Activated CD4-positive, alpha-beta T cell treated with anti-CD3 and anti-CD28 coated beads for 36 hours (primary cell): ENCODE measurements around the gene FMNL1. TPM values are rescaled to one million over a fixed set of nuclear protein-coding genes. Genes with fewer than 3 reads are reported as not detected.

Experiments used
- ATAC-seq: fragments of 200-7000 bp; cut with Tn5 transposase; one replicate; pipeline ENCODE4 v1.10.0; 2021; ENCODE audit warnings: mild to moderate bottlenecking, moderate library complexity
- CTCF ChIA-PET: fragments of 350-600 bp; sonication (Branson Sonifier 250); formaldehyde crosslinking; loops from one replicate; lab custom pipeline; 2021; ENCODE audit warnings: antibody characterized with exemption; lab: Charles Lee
- POLR2A ChIA-PET: fragments of 350-600 bp; sonication (Branson Sonifier 250); formaldehyde crosslinking; loops from one replicate; lab custom pipeline; 2021; ENCODE audit warnings: antibody characterized with exemption, inconsistent platforms; lab: Charles Lee
- DNase-seq: peaks from one replicate; pipeline ENCODE4 v3.0.0-alpha.2; 2020
- H3K27ac Mint-ChIP-seq: one replicate; pipeline ENCODE4 v1.8.0; 2021; ENCODE audit warnings: mixed read lengths
- H3K27me3 Mint-ChIP-seq: one replicate; pipeline ENCODE4 v1.8.0; 2021; ENCODE audit warnings: mixed read lengths
- H3K36me3 Mint-ChIP-seq: one replicate; pipeline ENCODE4 v1.8.0; 2021; ENCODE audit warnings: low read depth, mixed read lengths
- H3K4me1 Mint-ChIP-seq: one replicate; pipeline ENCODE4 v1.8.0; 2021; ENCODE audit warnings: mixed read lengths
- H3K4me3 Mint-ChIP-seq: one replicate; pipeline ENCODE4 v1.8.0; 2021; ENCODE audit warnings: mild to moderate bottlenecking, moderate library complexity, mixed read lengths
- H3K9me3 Mint-ChIP-seq: one replicate; pipeline ENCODE4 v1.8.0; 2021; ENCODE audit warnings: low read depth, mixed read lengths
- intact Hi-C, 2 experiments: fragments of 100-400 bp; cut with DNase I in 1 of 2; cut with micrococcal nuclease in 1 of 2; formaldehyde crosslinking; loops; one replicate each; pipeline versions ENCODE4 v1.14.2 to v1.15.1; 2022 to 2024; cut with DNase I, micrococcal nuclease
- total RNA-seq, 2 experiments: library from RNA; stranded (reverse); gene quantifications; one replicate each; pipeline ENCODE4 v1.2.3, GENCODE V29; 2021

FMNL1 gene
- total RNA-seq, 2 experiments from 2014 or later: 268 to 295 TPM

GRCh38 chr17:45222289-45222995, 757 bp downstream of the FMNL1 start:
- H3K36me3 Mint-ChIP-seq: peaks cover 53% of the 10 kb centered on the region
- H3K9me3 Mint-ChIP-seq: no peaks in the 10 kb centered on the region
- H3K4me1 Mint-ChIP-seq: peaks cover 44% of the 10 kb centered on the region
- DNase-seq (peak; percentile 81), ATAC-seq (peak; percentile 8)
- ChIA-PET CTCF (interaction anchor here (0.6 to 9.3 kb wide), 6 partner anchors 11 to 689 kb away, joined by 3 to 334 read pairs (median 17); partner anchors contain the start of gene ACBD4), POLR2A (interaction anchor here (0.8 to 7.9 kb wide), 4 partner anchors 74 to 95 kb away, joined by 3 to 86 read pairs (median 7); partner anchors contain the start of genes HEXIM1 and MAP3K14)
- peak overlapping the region; percentile 100 for H3K27ac Mint-ChIP-seq
- intact Hi-C loops: no loop called here
- H3K4me3 Mint-ChIP-seq: peak overlapping the region; percentile 94
- H3K27me3 Mint-ChIP-seq: no peaks in the 10 kb centered on the region

DNA sequence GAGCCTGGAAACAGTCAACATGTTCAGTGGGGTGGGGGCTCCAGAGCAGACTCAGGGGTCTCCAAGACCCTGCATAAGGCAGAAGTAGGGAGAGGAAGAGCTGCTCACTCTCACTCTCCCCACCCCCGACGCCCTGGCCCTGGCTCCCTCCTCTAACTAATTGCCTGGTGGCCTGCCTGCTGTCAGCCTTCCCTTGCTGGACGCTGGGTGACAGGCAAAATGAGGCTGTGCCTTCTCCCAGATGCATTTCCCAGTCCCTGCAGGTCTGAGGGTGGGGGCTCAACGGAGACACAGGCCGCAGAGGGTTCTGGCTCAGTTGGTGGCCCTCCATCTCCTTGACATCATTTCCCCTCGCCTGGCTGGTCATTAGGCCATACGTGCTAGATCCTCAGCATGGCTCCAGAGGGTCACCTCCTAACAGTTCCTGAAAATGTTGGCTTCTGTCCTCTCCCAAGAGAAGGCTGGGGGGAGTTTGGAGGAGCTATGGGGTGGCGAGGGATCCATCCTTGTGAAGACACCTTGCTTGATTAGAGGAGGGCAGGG, 1.4 kb downstream of the FMNL1 start:
- ATAC-seq (no peak), DNase-seq (no peak)
- Mint-ChIP-seq H3K4me3 (peak overlapping the region; percentile 94), H3K4me1 (peaks cover 46% of the 10 kb centered on the region), H3K27me3 (no peaks in the 10 kb centered on the region), H3K36me3 (peaks cover 49% of the 10 kb centered on the region), H3K27ac (peak overlapping the region; percentile 100), H3K9me3 (no peaks in the 10 kb centered on the region)
- ChIA-PET CTCF (interaction anchor here (0.6 to 9.3 kb wide), 6 partner anchors 10 to 91 kb away, joined by 3 to 334 read pairs (median 17); partner anchors contain the start of gene ACBD4), POLR2A (interaction anchor here (0.6 to 7.9 kb wide), 4 partner anchors 74 to 94 kb away, joined by 3 to 86 read pairs (median 8); partner anchors contain the start of genes HEXIM1 and MAP3K14)
- intact Hi-C loops: no loop called here

DNA sequence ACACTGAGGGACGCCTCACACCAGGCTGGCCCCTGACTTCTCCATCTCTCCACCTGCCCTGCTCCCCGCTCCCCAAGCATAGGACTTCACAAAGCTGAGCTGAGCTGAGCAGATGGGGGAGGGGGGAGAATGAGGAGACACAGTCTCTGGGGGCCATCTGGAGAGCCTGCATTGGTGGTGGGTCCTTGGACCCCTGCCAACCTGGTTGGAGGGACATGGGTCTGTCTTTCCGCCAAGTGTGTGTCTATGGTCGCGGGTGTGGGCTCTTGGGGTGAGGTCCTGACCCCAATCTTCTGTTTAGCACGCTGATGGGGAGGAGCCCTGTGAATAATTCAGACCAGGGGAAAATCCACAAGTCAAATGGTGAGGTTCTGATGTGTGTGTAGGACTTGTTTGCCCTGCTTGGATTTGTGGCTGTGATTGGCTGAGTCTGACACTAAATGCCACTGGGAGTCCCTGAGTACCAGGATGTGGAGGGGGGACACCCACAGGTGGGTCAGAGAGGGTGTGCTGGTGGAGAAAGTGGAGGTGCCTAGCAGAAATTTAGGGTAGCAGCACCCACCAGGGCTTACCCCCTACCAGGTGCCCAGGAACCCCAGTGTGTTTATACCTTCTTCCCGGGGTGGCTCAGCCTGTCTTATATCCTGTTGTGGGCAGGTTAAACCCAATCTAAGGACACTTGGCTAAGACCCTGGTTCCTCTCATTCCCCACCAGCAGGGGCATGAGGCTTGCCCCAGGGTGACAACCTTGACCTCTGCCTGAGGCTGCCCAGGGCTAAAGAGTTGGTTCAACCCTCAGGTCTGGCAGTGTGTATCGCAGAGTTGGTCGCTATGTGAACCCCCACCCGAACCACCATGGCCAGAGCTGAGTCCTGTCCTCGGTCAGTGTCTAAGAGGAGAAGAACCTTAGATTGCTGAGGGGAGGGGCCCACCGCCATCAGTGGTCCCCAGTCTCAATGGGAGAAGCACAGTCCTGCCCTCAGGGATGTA, 2.1 kb downstream of the FMNL1 start:
- ATAC-seq (peak; percentile 43), DNase-seq (peak; percentile 80)
- intact Hi-C loops: no loop called here
- H3K27ac Mint-ChIP-seq: peak overlapping the region; percentile 100
- POLR2A ChIA-PET: interaction anchor here (0.5 to 7.9 kb wide), 5 partner anchors 74 to 157 kb away, joined by 4 to 86 read pairs (median 5); partner anchors contain the start of gene HEXIM1
- H3K4me1 Mint-ChIP-seq: peaks cover 52% of the 10 kb centered on the region
- CTCF ChIA-PET: interaction anchor here (0.6 to 9.3 kb wide), 6 partner anchors 10 to 325 kb away, joined by 3 to 334 read pairs (median 4); partner anchors contain the start of gene MAP3K14
- H3K4me3 Mint-ChIP-seq: peak overlapping the region; percentile 94
- peaks cover 46% of the 10 kb centered on the region for H3K36me3 Mint-ChIP-seq
- H3K27me3 Mint-ChIP-seq: no peaks in the 10 kb centered on the region
- no peaks in the 10 kb centered on the region for H3K9me3 Mint-ChIP-seq

GRCh38 chr17:45224671-45225050, 3.0 kb downstream of the FMNL1 start:
- no peaks in the 10 kb centered on the region for H3K27me3 Mint-ChIP-seq
- ATAC-seq (no peak), DNase-seq (peak; percentile 78)
- H3K9me3 Mint-ChIP-seq: no peaks in the 10 kb centered on the region
- peaks cover 52% of the 10 kb centered on the region for H3K4me1 Mint-ChIP-seq
- H3K36me3 Mint-ChIP-seq: peaks cover 39% of the 10 kb centered on the region
- intact Hi-C loops: loop anchor here in 1 of 2 experiments (5.0 kb wide), 3 partner anchors 277 to 968 kb away; partner anchors contain the start of genes GPATCH8, KANSL1 and KIF18B
- peak overlapping the region; percentile 94 for H3K4me3 Mint-ChIP-seq
- H3K27ac Mint-ChIP-seq: peak overlapping the region; percentile 100
- ChIA-PET POLR2A (interaction anchor here (1.0 to 7.9 kb wide), 2 partner anchors 75 to 87 kb away, joined by 5 to 86 read pairs; no protein-coding TSS in a partner anchor), CTCF (interaction anchor here (0.6 to 3.0 kb wide), 3 partner anchors 11 to 326 kb away, joined by 3 to 30 read pairs (median 5); partner anchors contain the start of gene MAP3K14)

GRCh38 chr17:45225051-45225700, 3.5 kb downstream of the FMNL1 start:
- intact Hi-C loops: loop anchor here in 1 of 2 experiments (5.0 kb wide), 3 partner anchors 278 to 967 kb away; partner anchors contain the start of genes GPATCH8, KANSL1 and KIF18B
- ChIA-PET CTCF (interaction anchor here (0.8 to 3.0 kb wide), 11 partner anchors 9 to 94 kb away, joined by 3 to 30 read pairs (median 6); partner anchors contain the start of genes ACBD4, HEXIM1 and MAP3K14), POLR2A (interaction anchor here (0.5 to 7.9 kb wide), 9 partner anchors 9 to 253 kb away, joined by 3 to 86 read pairs (median 6); partner anchors contain the start of genes HEXIM2 and MAP3K14)
- peak overlapping the region; percentile 94 for H3K4me3 Mint-ChIP-seq
- H3K9me3 Mint-ChIP-seq: no peaks in the 10 kb centered on the region
- DNase-seq (peak; percentile 76), ATAC-seq (no peak)
- H3K4me1 Mint-ChIP-seq: peaks cover 52% of the 10 kb centered on the region
- H3K36me3 Mint-ChIP-seq: peaks cover 34% of the 10 kb centered on the region
- H3K27me3 Mint-ChIP-seq: no peaks in the 10 kb centered on the region
- peak overlapping the region; percentile 100 for H3K27ac Mint-ChIP-seq

- CTCF ChIA-PET: interaction anchor here (0.6 to 3.0 kb wide), 18 partner anchors 9 to 177 kb away, joined by 3 to 30 read pairs (median 4); partner anchors contain the start of genes ACBD4, HEXIM1 and MAP3K14
- intact Hi-C loops: loop anchor here in 1 of 2 experiments (1.0 to 5.0 kb wide), 7 partner anchors 65 to 966 kb away; partner anchors contain the start of genes GPATCH8, HEXIM1, HEXIM2 and KANSL1
- peaks cover 57% of the 10 kb centered on the region for H3K4me1 Mint-ChIP-seq
- POLR2A ChIA-PET: interaction anchor here (0.5 to 7.9 kb wide), 14 partner anchors 9 to 254 kb away, joined by 3 to 86 read pairs (median 8); partner anchors contain the start of genes ACBD4, HEXIM1, HEXIM2 and MAP3K14
- DNase-seq (peak; percentile 98), ATAC-seq (peak; percentile 61)
- no peaks in the 10 kb centered on the region for H3K27me3 Mint-ChIP-seq
- H3K27ac Mint-ChIP-seq: peak overlapping the region; percentile 100
- H3K9me3 Mint-ChIP-seq: no peaks in the 10 kb centered on the region
- peaks cover 32% of the 10 kb centered on the region for H3K36me3 Mint-ChIP-seq
- H3K4me3 Mint-ChIP-seq: peak overlapping the region; percentile 94
These were observed 4.4 kb downstream of the FMNL1 start for GRCh38 chr17:45225964-45226530.

GRCh38 chr17:45226576-45226975, 4.9 kb downstream of the FMNL1 start:
- POLR2A ChIA-PET: interaction anchor here (0.6 to 7.9 kb wide), 11 partner anchors 8 to 166 kb away, joined by 3 to 86 read pairs (median 9); partner anchors contain the start of genes ACBD4, HEXIM1, HEXIM2 and MAP3K14
- H3K4me1 Mint-ChIP-seq: peaks cover 62% of the 10 kb centered on the region
- peak overlapping the region; percentile 100 for H3K27ac Mint-ChIP-seq
- peak overlapping the region; percentile 94 for H3K4me3 Mint-ChIP-seq
- DNase-seq (no peak), ATAC-seq (no peak)
- intact Hi-C loops: loop anchor here in 1 of 2 experiments (1.0 to 5.0 kb wide), 7 partner anchors 65 to 966 kb away; partner anchors contain the start of genes GPATCH8, HEXIM1, HEXIM2 and KANSL1
- no peaks in the 10 kb centered on the region for H3K27me3 Mint-ChIP-seq
- H3K9me3 Mint-ChIP-seq: no peaks in the 10 kb centered on the region
- peaks cover 31% of the 10 kb centered on the region for H3K36me3 Mint-ChIP-seq
- CTCF ChIA-PET: interaction anchor here (0.6 to 3.0 kb wide), 13 partner anchors 9 to 177 kb away, joined by 3 to 30 read pairs (median 5); partner anchors contain the start of genes ACBD4 and HEXIM1

DNA sequence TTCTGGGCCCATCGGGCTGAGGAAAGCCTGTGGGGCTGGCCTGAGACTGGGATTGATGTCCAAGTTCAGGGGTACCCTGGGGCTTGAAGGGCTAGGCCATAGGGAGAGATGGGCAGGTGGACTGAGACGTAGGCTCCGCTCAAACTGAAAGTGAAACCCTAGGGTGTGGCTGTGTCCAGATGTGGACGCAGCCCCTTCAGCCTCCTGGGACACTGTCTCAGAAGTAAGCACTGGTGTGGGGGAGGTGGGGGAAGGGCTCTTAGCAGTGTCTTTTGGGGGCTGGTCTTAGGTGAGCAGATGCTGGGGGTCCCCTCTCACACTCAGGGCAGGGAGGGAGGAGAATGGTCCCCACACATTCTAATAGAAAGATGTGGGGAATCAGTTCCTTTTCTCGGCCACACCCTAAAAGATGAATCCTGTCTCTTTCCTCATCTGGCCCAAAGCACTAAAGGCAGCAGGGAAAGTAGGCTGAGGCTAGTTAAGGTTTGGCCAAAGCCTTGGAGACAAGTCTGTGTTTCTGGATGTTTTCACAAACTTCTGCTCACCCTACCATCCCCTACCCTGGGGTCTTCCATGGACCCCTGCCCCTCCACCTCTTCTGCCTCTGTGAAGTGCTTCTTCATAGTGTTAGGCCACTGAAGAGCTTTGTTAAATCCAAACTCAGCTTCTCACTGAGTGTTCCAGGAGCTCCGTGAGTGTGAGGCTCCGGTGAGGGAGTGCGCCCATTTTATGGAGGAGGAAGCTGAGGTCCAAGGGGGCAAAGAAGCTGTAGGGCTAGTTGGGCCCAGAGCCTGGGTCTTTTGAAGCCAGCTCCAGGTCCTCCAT, 5.6 kb downstream of the FMNL1 start:
- Mint-ChIP-seq H3K4me3 (peak overlapping the region; percentile 94), H3K36me3 (peaks cover 39% of the 10 kb centered on the region), H3K27me3 (no peaks in the 10 kb centered on the region), H3K27ac (peak overlapping the region; percentile 100), H3K4me1 (peaks cover 69% of the 10 kb centered on the region), H3K9me3 (no peaks in the 10 kb centered on the region)
- ChIA-PET CTCF (interaction anchor here (0.8 to 12.8 kb wide), 7 partner anchors 8 to 156 kb away, joined by 3 to 334 read pairs (median 10); partner anchors contain the start of genes ACBD4, FMNL1 and HEXIM1), POLR2A (interaction anchor here (0.5 to 7.9 kb wide), 5 partner anchors 7 to 89 kb away, joined by 6 to 86 read pairs (median 19); partner anchors contain the start of genes HEXIM1 and MAP3K14)
- ATAC-seq: no peak
- peak; percentile 50 for DNase-seq
- intact Hi-C loops: loop anchor here in 1 of 2 experiments (5.0 kb wide), 3 partner anchors 280 to 965 kb away; partner anchors contain the start of genes GPATCH8, KANSL1 and KIF18B
